Smooth muscle cell of the brain vasculature (primary cell): ENCODE data around the gene SMG9.
A peak's percentile ranks its signal among the peaks of the same experiment; 100 is the strongest.

Source experiments
- DNase-seq: peaks from one replicate; pipeline ENCODE4 v3.0.0-alpha.2; 2012; ENCODE audit warnings: low read depth, low spot score

Gene SMG9

GRCh38 chr19:43754503-43755255 lies at the start of gene SMG9:
Gene SMG9 (minus strand): TSS chr19:43754962. CDS start chr19:43750741, 4,221 bp downstream.
- DNase-seq: peak; percentile 95

- DNase-seq: no peak
Observed at GRCh38 chr19:43804432-43804831, 49.7 kb upstream of the SMG9 start.

GRCh38 chr19:43802216-43802951 lies 47.6 kb upstream of the SMG9 start, which contains the start of gene LYPD5:
Gene LYPD5 (minus strand): TSS chr19:43802447. CDS start chr19:43802380, 67 bp downstream.
- DNase-seq: no peak

- no peak for DNase-seq
Observed at GRCh38 chr19:43799502-43800142, 44.9 kb upstream of the SMG9 start.

GRCh38 chr19:43798546-43799409 lies 44.0 kb upstream of the SMG9 start:
- no peak for DNase-seq

- no peak for DNase-seq
Observed at GRCh38 chr19:43798026-43798545, 43.3 kb upstream of the SMG9 start.

- DNase-seq: no peak
Observed at GRCh38 chr19:43797556-43797955, 42.8 kb upstream of the SMG9 start.

GRCh38 chr19:43797118-43797517 lies 42.4 kb upstream of the SMG9 start:
- no peak for DNase-seq

GRCh38 chr19:43790587-43790986 lies 35.8 kb upstream of the SMG9 start:
- DNase-seq: no peak

- no peak for DNase-seq
Observed at GRCh38 chr19:43789029-43789428, 34.3 kb upstream of the SMG9 start.

GRCh38 chr19:43786665-43787064 lies 31.9 kb upstream of the SMG9 start:
- no peak for DNase-seq

- DNase-seq: peak; percentile 31
Observed at GRCh38 chr19:43784981-43785808, 30.4 kb upstream of the SMG9 start.

- no peak for DNase-seq
Observed at GRCh38 chr19:43784241-43784980, 29.6 kb upstream of the SMG9 start.

GRCh38 chr19:43783636-43784035 lies 28.9 kb upstream of the SMG9 start:
- no peak for DNase-seq

GRCh38 chr19:43782689-43783231 lies 28.0 kb upstream of the SMG9 start:
- DNase-seq: no peak

- DNase-seq: no peak
Observed at GRCh38 chr19:43782311-43782660, 27.5 kb upstream of the SMG9 start.

- no peak for DNase-seq
Observed at GRCh38 chr19:43781630-43782310, 27.0 kb upstream of the SMG9 start.

GRCh38 chr19:43780706-43781525 lies 26.2 kb upstream of the SMG9 start, which contains the start of gene KCNN4:
Gene KCNN4 (minus strand): TSS chr19:43780973. CDS start chr19:43780861, 112 bp downstream.
- DNase-seq: no peak
